GM18502 (cell line): ENCODE data around the gene TMEM255B.
"Not testable (repeated sequence)": the region's sequence is repeated elsewhere in the genome, so short reads cannot be mapped to it uniquely, and the experiment has no call there.

Source experiments
- ATAC-seq: cut with Tn5 transposase; IDR thresholded peaks from one replicate; pipeline ENCODE4 v1.9.1; 2021; ENCODE audit warnings: mild to moderate bottlenecking; ENCODE audit not compliant: unreplicated experiment, poor library complexity

TMEM255B gene

DNA sequence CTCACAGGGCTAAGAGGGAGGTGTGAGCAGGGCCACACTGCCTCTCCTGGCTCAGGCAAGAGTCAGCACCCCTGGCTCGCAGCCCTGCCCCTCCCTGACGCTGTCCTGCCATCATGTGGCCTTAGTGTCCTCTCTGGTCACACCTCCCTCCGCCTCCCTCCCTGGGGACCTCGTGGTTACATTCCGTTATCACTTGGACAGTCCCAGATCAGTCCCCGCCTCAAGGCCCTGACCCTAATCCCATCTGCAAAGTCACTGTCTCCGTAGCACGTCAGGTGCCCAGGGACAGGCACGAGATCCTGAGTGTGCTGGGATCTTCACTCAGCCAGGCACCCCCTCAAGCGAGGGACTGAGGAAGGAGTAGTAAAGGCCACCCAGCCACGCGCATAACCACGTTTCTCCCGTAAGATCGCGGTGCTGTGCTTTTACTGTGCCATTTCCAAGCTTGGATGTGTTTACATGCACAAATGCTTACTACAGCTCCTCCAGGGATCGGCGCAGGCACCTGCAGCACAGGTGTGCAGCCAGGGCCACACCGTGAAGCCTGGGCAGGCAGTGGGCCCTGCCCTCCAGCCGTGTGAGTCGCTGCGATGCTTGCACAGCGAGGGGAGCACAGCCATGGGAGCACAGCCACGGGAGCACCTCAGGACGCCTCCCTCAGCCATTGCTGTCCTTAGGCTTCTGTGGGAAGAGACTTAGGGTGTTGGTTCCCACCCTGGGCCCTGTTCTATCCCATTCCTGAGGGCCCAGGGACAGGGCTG is 10.7 kb upstream of the TMEM255B start:
- no peak for ATAC-seq

DNA sequence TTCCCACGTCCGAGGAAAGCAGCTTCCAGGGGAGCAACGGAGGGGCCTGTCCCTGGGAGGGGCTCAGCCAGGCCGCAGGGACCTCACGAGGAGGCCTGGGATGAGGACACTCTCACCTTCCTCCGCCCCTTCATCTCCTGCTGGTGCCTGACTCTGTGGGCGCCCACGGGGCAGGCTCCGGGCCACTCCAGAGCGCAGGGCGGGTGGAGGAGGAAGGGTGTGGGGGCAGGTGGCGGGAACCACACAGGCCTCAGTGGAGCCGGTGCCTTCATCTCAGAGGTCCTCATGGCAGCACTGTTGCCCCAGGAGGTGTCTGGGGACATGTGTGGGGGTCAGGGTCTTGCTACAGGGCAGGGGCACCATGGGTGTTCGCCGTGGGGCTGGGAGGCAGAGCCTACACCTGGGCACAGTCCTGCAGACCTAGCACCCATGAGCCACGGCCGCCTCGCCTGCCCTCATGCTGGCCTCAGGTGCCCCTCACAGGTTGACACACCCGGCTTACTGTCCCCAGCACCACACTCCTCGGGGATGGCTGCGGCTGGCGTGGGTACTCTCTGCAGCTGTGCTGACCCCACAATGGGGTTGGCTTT is 10.1 kb upstream of the TMEM255B start:
- no peak for ATAC-seq

DNA sequence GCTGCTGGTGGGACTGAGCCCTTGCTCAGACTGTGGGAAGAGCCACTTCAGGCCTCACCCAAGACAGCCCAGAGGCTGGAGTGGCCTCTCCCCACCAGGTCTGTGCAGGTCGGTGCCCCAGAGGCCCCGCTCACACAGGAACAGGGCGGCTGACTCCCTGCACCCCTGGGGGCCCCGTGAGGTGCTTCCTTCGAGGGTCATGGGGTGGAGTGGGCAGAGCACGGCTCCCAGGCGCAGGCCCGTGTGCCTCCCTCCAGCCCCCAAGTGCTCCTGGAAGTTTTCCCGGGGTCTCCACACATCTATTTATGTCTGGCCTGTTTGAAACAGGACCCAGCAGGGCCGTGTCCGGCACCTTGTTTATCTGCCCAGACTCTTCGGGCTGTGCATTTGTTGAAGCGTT is 9.5 kb upstream of the TMEM255B start:
- no peak for ATAC-seq

DNA sequence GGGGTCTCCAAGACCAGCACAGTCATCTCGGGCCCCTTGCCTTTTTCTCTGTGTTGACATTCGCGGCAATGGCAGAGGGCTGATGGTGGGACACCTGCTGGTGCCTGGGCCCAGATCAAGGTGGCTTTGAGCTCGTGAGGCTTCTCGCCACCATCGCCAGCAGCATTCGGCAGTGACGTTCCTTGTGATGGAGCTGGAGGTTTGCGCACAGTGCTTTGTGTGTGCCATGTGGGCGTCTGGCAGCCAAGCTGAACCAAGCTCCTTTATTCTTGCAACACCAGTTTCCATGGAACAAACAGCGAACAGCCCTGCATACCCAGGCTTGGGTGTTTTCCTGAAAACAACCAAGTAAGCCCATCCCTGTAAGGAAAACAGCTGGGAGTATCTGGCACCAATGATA is 9.1 kb upstream of the TMEM255B start:
- ATAC-seq: no peak

DNA sequence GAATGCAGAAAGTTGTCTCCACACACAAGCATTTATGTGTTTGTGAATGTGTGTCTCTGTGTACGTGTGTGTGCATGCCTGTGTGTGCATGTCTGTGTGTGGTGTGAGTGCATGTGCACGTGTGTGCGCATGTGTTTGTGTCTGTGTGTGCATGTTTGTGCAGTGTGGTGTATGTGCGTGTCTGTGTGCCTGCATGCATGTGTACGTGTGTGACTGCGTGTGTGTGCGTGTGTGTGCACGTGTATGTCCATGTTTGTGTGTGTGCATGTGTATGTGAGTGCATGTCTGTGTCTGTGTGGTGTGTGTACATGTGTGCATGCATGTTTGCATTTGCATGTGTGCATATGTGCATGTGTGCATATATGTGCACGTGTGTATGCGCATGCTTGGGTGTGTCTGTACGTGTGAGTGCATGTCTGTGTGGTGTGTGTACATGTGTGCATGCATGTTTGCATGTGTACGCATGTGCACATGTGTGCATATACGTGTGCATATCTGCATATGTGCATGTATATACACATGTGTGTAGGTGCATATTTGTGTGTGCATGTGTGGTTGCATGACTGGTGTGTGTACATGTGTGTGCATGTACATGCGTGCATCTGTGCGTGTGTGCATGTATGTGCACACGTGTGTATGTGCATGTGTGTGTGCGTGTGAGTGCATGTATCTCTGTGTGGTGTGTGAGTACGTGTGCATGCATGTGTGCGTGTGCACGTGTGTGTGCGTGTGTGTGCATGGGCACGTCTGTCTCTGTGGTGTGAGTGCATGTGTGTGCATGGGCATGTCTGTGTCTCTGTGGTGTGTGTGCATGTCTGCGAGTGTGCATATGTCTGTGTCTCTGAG is 8.2 kb upstream of the TMEM255B start:
- no peak for ATAC-seq

DNA sequence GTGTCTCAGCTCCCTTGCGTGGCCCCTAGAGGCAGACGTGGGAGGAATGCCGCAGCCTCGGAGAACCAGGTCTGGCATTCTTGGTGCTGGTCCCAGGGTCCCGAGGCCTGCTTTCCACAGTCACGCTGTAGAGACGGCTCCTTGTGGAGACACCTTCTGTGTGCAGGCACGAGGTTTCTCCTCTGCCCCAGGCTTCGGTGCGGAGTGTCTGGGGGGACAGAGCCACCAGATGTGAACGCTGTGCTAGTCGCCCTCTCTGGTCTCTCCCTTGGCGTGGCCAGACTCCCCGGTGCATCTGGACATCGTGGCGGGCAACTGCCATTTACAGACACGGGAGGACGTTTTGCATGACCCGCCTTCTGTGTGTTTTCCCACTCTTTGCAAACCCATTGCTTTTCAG is 7.5 kb upstream of the TMEM255B start:
- ATAC-seq: no peak

DNA sequence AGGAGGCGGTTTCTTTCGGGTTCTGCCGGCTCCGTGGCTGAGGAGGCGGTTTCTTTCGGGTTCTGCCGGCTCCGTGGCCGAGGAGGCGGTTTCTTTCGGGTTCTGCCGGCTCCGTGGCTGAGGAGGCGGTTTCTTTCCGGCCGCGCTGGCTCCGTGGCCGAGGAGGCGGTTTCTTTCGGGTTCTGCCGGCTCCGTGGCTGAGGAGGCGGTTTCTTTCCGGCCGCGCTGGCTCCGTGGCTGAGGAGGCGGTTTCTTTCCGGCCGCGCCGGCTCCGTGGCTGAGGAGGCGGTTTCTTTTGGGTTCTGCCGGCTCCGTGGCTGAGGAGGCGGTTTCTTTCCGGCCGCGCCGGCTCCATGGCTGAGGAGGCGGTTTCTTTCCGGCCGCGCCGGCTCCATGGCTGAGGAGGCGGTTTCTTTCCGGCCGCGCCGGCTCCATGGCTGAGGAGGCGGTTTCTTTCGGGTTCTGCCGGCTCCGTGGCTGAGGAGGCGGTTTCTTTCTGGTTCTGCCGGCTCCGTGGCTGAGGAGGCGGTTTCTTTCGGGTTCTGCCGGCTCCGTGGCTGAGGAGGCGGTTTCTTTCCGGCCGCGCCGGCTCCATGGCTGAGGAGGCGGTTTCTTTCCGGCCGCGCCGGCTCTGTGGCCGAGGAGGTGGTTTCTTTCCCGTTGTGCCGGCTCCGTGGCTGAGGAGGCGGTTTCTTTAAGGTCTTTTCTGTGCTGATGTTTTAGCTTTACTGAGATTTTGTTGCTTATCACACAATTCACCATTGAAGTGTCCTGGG is 6.6 kb upstream of the TMEM255B start:
- ATAC-seq: not testable (repeated sequence)

DNA sequence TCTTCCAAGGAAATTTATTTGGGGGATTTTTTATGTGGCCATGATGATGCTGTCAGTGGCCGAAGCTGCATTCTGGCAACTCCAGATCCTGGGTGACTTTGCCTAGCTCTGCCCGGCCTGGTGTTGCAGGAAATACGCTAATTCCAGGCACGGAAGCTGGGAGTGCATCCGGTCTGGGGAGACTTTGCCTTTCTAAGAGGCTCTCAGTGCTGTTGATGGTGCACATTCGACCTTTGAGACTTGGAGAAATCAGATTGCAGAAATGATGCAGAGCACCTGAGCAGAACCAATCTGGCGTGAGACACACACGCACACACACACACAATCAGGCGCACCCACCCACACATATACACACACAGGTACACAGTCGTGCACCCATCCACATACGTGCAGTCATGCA is 5.9 kb upstream of the TMEM255B start:
- ATAC-seq: no peak

DNA sequence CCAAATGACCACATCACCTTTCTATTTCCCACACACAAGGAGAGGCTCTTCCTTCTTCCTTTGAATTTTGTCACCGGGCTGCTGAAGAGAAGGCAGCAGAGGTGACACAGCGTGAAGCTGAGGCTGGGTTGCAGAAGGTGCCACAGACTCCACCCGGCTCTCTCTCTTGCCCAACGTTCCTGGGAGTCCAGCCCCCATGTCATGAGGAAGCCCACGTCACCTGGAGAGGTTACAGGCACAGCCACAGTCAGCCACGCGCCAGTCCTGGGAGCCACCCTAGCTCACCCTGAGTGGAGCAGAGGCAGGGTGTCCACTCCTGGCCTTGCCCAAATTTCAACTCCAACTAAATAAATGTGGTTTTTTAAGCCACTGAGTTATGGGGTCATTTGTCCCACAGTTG is 4.8 kb upstream of the TMEM255B start:
- ATAC-seq: no peak

DNA sequence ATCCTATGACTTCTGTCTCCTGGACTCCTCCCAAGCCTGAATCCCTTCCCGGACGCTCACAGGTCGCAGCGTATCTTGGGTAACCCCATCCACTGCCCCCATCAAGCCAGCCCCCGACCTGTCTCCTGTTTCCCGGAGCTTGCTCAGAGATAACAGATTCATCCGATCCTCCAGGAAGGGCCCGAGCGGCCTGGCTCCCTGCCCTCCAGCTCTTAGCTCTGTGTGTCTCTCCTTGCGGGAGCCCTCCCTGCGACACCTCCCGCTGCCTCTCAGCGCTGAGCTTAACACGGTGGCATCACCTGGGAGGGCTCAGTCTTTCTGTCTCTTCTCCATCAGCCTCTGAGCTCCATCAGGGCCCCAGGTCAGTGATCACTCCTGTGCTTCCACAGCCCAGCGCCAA is 4.3 kb upstream of the TMEM255B start:
- no peak for ATAC-seq

DNA sequence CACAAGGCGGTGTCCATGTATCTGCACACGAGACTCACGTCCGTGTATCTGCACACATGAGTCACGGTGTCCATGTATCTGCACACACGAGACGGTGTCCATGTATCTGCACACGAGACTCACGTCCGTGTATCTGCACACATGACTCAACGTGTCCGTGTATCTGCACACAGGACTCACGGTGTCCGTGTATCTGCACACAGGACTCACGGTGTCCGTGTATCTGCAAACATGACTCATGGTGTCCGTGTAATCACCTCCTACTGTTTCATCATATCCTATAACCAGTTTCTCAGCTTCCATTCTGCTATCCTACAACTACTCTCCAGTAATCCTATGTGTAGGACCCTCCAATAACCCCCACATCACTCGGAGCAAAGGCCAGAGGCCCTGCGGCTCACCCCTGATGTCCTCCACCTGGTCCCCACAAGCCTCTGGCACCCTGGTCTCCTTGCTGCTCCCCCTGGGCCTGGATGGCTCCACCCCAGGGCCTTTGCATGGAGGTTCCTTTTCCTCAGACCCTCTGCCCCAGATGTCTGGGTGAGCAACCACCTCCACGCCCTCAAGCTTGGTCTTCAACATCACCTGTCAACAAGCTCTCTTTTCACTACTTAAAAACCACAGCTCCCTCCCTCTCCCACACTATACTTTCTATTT is 2.5 kb upstream of the TMEM255B start:
- ATAC-seq: no peak

DNA sequence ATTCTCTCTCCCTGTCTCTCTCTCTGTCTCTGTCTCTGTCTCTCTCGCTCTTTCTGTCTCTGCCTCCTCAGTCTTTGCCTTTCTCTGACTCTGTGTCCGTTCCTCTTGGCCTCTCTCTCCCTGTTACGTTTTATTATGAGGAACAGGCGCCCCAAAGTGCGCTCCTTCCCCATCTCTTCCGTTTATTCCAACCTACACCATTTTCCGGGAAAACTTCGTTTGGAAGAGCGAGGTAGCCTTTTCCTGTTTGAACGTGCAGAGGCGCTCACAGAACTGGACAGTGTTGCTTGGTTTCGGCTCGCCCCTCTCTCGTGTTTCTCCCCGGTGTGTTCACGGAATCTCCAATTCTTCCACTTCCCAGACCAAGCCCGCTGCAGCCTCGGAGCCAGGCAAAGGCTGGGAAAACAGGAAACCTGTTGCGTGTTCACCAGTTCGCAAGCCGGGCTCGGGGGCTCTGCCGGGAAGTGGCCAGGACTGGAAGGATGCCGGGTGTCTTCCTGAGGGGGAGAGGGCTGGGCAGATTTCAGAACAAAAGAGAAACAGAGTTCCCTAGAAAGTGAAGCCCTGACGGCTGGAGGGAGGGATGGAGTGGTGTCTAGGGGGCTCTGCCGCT is 605 bp downstream of the TMEM255B start:
- no peak for ATAC-seq

DNA sequence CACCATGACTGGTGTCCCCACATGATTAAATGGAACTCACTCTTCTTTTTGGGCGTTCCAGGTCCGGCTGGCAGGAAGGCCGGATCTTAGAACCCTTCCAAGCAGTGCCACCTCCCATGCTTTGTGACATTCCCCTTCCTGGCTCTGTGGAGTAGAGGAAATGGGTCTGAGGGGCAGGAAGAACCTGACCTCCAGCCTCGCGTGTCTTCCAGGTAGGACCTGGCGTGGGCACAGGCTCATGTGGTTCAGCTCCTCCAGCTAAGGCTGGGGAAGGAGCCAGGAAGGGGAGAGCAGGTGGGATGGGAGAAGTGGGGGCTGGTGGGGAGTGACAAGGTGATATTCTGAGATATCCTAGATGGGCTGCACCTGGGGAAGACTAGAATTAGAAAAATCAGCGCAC is 2.1 kb downstream of the TMEM255B start:
- no peak for ATAC-seq

DNA sequence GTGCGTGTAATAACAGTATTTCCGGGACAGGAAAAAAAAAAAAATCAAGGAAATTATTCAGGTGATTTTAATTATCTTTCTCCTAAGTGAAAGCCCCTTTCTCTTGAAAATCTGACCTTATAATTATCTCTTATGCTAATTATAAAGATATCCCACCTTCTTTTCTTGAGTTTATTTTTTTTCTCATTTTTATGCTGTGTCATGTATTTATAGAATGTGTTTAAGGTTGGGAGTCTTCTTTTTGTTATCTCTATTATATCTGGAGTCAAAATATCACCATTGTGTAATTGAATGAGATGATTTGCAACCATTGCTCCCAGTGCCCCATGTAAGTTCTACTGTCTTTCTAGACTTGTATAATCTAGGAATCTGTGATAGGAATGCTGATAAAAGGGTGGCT is 3.0 kb downstream of the TMEM255B start:
- ATAC-seq: no peak

DNA sequence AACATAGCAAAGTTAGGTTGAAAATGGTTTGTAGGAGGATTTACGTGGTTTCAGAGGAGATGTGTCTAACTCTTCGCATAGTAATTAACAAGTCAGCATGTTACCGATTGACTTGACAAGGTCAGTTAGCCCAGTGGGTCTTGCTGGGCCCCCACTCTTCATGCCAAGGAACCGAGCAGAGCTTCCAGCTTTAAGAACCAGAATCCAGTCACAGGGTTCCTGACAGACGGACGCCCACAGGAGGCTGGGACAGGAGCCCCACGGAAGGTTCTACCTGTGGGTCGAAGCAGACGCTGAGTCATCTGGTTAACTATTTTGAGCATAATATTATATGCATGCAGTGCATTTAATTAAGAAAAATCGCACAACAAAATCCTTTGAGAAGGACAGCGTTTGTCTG is 3.5 kb downstream of the TMEM255B start:
- ATAC-seq: no peak

DNA sequence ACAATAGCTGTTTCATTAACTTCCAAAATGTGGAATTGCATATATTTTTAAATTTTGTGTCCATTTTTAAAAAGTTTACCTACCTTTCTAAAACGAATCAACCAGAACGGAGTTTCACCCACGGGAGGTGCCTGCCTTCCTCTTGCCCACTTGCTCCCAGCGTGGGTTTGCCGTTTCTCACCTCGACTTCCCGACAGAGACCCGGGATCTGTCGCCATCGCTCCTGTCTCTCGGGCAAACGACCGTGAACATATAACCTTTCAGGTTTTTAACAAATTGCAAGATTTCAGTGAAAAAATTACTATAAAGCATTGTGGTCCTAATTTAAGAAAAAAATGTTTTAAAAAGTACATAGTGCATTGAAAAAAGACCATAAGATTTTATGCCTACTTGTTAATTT is 4.2 kb downstream of the TMEM255B start:
- no peak for ATAC-seq

DNA sequence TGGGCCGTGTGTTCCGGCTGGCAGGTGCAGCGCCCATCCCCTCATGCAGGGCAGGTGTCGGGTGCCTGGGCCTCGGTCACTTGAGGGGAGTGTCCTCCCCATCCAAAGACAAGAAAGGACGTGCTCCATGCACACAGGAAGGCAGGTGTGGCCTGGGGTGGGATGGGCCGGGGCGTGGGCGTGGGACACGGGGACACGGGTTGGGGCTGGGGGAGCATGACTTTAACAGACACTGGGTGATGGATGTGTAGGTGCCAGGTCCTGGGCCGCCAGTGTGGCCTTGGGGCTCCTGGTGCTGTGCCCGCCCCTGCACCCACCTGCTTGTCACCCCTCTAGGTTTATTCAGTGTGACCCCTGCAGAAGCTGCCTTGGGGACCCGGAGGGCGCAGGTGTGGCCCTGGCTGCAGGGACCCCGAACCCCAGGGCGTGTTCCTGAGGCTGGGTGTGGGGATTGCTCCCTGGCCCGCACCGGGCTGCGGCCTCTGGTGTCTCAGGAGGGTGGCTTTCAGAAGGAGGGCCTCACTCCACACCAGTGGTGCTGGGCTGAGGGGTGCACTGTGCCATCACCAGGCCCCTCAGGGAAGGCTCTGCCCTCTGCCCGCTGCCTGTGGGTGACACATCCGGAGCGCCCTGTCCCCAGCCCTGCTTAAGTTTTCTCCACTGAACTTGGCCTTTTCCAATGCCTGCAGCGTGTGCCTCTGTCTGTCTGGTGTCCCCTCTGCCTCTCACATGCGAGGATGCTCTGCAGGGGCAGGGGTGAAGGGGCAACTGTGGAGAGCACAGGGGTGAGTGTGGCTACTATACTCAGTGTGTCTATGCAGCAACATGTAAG is 5.2 kb downstream of the TMEM255B start:
- no peak for ATAC-seq

DNA sequence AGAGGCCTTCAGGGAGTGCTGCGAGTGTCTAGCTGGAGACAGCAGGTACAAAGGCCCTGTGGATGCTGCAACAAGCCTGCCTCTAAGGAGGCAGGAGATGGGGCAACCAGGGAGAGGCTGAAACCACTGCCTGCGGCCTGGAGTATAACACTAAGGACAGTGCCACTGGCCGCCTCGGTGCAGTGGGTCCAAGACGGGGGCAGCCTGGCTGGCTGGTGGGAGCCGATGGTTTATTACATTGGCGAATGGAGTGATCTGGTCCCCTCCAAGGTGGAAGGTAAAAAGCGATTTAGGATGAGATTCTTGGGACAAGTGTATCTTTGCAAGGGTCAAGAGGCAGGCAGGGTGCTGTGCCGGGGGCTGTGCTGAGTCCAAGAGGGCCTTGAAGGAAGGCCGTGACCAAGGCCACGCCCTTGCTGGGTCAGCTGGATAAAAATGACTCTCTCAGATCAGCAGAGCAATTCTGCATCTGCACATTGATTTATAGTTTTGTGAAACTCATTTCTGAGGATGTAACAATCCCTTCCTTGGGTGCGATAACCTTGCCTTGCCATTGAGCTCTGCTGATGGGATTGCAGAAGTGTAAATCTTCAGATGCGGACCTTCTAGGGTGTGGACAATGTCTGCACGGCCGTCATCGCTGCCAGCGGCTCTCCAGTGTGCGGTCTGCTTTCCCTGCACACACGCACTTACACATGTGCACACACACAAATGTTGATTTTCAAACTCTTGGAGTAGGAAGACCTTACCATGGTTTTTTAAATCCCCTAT is 6.0 kb downstream of the TMEM255B start:
- no peak for ATAC-seq
